VCaP (cell line): ENCODE results near the gene CAPS.

Experiments
- H3K27ac ChIP-seq: fragments of 450-650 bp; 2 replicates; pipeline ENCODE4 v1.5.1; 2017
- CTCF ChIP-seq: fragments of 450-650 bp; conservative IDR thresholded peaks from 2 replicates; pipeline ENCODE4 v1.5.1; 2017; ENCODE audit warnings: mild to moderate bottlenecking, moderate library complexity

Gene CAPS

GRCh38 chr19:5926641-5927440 lies 12.8 kb downstream of the CAPS start:
- H3K27ac ChIP-seq, result no peak overlapping the region
- TF ChIP-seq CTCF, result no peak

- no peak for TF ChIP-seq CTCF
- H3K27ac ChIP-seq, result no peak overlapping the region
Measured at GRCh38 chr19:5927441-5927821, 13.4 kb downstream of the CAPS start.

- no peak for TF ChIP-seq CTCF
- H3K27ac ChIP-seq, result no peak overlapping the region
Measured at GRCh38 chr19:5929179-5929578, 15.1 kb downstream of the CAPS start.

GRCh38 chr19:5929625-5930024 lies 15.6 kb downstream of the CAPS start:
- no peak for TF ChIP-seq CTCF
- no peak overlapping the region for H3K27ac ChIP-seq

GRCh38 chr19:5931251-5931650 lies 17.2 kb downstream of the CAPS start:
- TF ChIP-seq CTCF, result no peak
- H3K27ac ChIP-seq, result no peak overlapping the region

- TF ChIP-seq CTCF, result no peak
- no peak overlapping the region for H3K27ac ChIP-seq
Measured at GRCh38 chr19:5932146-5932545, 18.1 kb downstream of the CAPS start.

DNA sequence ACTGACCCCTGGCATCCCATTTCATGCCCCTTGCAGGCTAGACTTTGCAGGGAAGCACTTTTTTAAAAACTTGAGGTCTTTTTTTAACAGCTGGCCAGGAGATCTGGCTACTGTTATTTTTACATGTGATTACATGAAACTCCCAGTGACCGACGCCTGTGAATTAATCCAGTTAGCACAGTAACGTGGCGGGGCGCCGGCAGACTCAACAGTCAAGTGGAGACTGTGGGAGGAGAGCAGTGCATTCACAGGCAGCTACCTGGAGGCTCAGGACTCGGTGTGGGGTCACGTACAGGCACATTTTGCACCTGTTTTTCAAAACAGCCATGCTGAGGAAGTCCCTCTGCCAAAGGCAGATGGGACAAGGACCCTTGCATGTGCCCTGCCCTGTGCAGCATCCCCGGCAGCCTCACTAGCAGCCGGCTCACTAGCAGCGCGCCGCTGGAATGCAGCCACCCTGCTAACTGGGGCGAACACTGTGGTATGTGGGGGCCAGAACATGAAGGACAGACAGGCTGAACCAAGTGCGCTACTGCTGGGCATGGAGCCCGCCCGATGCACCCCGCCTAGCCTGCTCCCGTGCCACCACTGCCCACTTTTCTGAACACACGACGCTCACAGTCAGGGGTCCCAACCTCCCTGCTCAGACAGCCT lies 18.7 kb downstream of the CAPS start:
- no peak for TF ChIP-seq CTCF
- peak overlapping the region; percentile 19; the same call in 1 of the 2 replicates for H3K27ac ChIP-seq
